ENCODE measurements around the gene PKN1.

PKN1 gene

DNA sequence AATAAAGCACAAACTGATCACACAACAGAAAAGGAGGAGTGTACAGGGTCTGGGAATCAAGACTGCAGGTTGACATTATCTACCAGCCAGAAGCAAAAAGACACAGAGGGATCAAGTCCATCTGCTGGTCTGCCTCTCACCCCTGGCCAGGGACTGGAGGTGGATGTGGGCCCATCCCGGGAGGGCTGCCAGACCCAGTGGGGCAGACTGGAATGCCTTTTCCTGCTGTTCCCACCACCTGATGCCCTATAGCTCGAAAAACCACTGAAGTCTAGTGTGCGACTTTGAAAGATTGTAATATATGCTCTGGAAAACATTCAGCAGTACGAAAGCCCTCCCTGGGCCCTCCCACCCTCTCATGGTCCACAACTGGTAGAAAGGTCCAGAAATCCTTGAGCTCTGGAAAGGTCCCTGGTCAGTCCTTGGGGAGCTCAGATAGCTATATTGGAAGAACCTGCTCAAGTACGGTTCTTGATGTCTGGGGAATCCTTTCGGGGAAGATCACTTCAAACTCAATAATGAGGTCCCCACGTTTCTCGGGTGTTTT is 82.5 kb downstream of the PKN1 start:
- no peak for DNase-seq (ENCODE audit: low spot score)

GRCh38 chr19:14516048-14516534 is 83.0 kb downstream of the PKN1 start:
- no peak for DNase-seq (ENCODE audit: low spot score)

- no peak for DNase-seq (ENCODE audit: low spot score)
These were observed 83.8 kb downstream of the PKN1 start for GRCh38 chr19:14516746-14517438.

DNA sequence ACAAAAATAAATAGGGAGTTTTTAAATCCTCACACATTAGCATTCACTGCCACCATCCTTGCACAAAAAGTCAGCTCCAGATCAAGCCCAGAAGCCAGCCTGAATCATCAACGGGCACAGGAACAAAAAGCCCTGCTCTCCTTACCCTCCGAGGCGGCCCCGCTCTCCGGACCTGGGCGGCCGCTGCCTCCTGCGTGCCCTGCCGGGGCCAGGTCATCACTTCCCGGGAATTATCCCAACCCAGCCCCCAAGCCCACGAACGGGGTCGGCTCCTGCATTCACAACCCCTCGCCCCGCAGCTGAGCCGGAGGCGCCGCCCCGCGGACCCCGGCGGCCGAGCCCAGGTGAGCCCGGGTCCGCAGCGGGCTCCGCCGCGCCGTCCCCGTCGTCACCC is 84.3 kb downstream of the PKN1 start:
- no peak for DNase-seq (ENCODE audit: low spot score)

- DNase-seq (ENCODE audit: low spot score): peak; percentile 98
These were observed 84.9 kb downstream of the PKN1 start, which contains the start of gene DNAJB1 for GRCh38 chr19:14517840-14518505. TSS of gene DNAJB1 (minus strand) at chr19:14518397. CDS start at chr19:14518349, 48 bp downstream.

- DNase-seq (ENCODE audit: low spot score): no peak
These were observed 86.2 kb downstream of the PKN1 start for GRCh38 chr19:14519245-14519859.

DNA sequence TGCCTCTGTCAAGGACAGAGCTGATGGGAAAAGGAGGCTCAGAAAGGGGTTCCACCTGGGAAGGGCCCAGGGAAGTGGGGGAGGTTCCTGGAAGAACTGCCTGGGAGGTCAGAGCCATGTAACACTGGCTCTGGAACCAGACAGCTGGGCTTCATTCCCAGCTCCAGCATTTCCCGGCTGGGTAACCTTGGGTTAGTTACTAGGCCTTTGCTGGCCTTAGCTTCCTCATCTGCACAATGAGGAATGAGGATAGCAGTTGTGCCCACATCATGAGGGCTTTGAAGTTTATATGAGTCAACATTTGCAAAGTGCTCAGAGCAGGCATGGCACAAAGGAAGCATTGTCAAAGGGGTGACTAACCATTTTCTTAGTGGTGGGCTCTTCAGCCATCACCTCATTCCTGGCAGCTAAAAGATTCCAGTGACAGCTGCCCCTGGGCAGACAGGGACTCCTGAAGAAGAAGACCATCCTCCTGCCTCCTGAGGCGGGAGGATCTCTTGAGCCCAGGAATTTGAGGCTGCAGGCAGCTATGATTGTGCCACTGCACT is 86.8 kb downstream of the PKN1 start:
- DNase-seq (ENCODE audit: low spot score): no peak

GRCh38 chr19:14520543-14520942 is 87.4 kb downstream of the PKN1 start:
- no peak for DNase-seq (ENCODE audit: low spot score)

All from AG08395 (cell line).